ENCODE data around the gene KIFC1. TPM values are rescaled to one million over a fixed set of nuclear protein-coding genes. Genes with fewer than 3 reads are reported as not detected.

The KIFC1 gene
- total and polyA plus RNA-seq, 9 of the 15 experiments (the other 6 are each of a cell fraction or from before 2014, with no cell fraction given): 1.3 to 95.2 (median 76.9) TPM

- TF ChIP-seq BCLAF1 (IDR thresholded peaks at IDR 0.05; ENCODE audit: borderline replicate concordance in 1 of 2, control insufficient read depth in 1 of 2, low read depth in 2 of 2, low read length in 1 of 2): 0 out of 4 replicates have a peak, but pooled peaks of 1 of the 2 experiments have one; percentile 56
- no peak for TF ChIP-seq CCAR2 (IDR thresholded peaks at IDR 0.05; ENCODE audit: low read depth, low read length)
- TF ChIP-seq CC2D1A (IDR thresholded peaks at IDR 0.05): no peak
- TF ChIP-seq CBX5 (IDR thresholded peaks at IDR 0.05; ENCODE audit: borderline replicate concordance, low read depth): no peak
- TF ChIP-seq CXXC5 (CRISPR knock-in tag; IDR thresholded peaks at IDR 0.05): peak; percentile 100
- TF ChIP-seq ZBTB34 (CRISPR knock-in tag; IDR thresholded peaks at IDR 0.05): no peak; the same call in 1 of the 2 replicates
- TF ChIP-seq BRD9 (IDR thresholded peaks at IDR 0.05; ENCODE audit: low read depth, partially characterized antibody): peak; percentile 93
- TF ChIP-seq SETDB1 (IDR thresholded peaks at IDR 0.05; ENCODE audit: low read length): no peak
- no peak for TF ChIP-seq COPS2 (conservative IDR thresholded peaks at IDR 0.05)
- TF ChIP-seq POLR2AphosphoS5 (IDR thresholded peaks at IDR 0.05; ENCODE audit: control insufficient read depth, insufficient read depth, low read depth, low read length): peak; percentile 68
- TF ChIP-seq ZNF75A (CRISPR knock-in tag; IDR thresholded peaks at IDR 0.05): no peak
- no peak for TF ChIP-seq ZNF445 (CRISPR knock-in tag; IDR thresholded peaks at IDR 0.05; ENCODE audit: low read depth)
- no peak for TF ChIP-seq ZNF77 (CRISPR knock-in tag; IDR thresholded peaks at IDR 0.05)
- TF ChIP-seq ZNF253 (CRISPR knock-in tag; conservative IDR thresholded peaks at IDR 0.05): no peak
- TF ChIP-seq RFX7 (CRISPR knock-in tag; IDR thresholded peaks at IDR 0.05): no peak
- TF ChIP-seq ZNF764 (CRISPR knock-in tag; IDR thresholded peaks at IDR 0.05; ENCODE audit: low read depth): 0 out of 2 replicates have a peak, but pooled peaks have one; percentile 35
- 0 out of 2 replicates have a peak, but pooled peaks have one; percentile 4 for TF ChIP-seq ZNF384 (IDR thresholded peaks at IDR 0.05; ENCODE audit: low read depth, low read length)
- TF ChIP-seq RREB1 (CRISPR knock-in tag; IDR thresholded peaks at IDR 0.05): 0 out of 2 replicates have a peak, but pooled peaks have one; percentile 68
Observed at GRCh38 chr6:33417903-33418689, 26.5 kb downstream of the KIFC1 start, which contains the start of gene CUTA (continued).
